ENCODE measurements around the gene APOL2.
"Not testable (repeated sequence)": the region's sequence is repeated elsewhere in the genome, so short reads cannot be mapped to it uniquely, and the experiment has no call there.

APOL2 gene

GRCh38 chr22:36238373-36239149, 766 bp downstream of the APOL2 start:
- no peak for DNase-seq

GRCh38 chr22:36237462-36238372, 1.6 kb downstream of the APOL2 start:
- no peak for DNase-seq

GRCh38 chr22:36236388-36237319, 2.7 kb downstream of the APOL2 start:
- no peak for DNase-seq

GRCh38 chr22:36235585-36235984, 3.7 kb downstream of the APOL2 start:
- DNase-seq: no peak

- DNase-seq: no peak
These were observed 4.4 kb downstream of the APOL2 start for GRCh38 chr22:36234919-36235318.

GRCh38 chr22:36234213-36234612, 5.1 kb downstream of the APOL2 start:
- DNase-seq: no peak

- DNase-seq: no peak
These were observed 5.5 kb downstream of the APOL2 start for GRCh38 chr22:36233796-36234195.

GRCh38 chr22:36232715-36233401, 6.5 kb downstream of the APOL2 start:
- DNase-seq: no peak

GRCh38 chr22:36231051-36231450, 8.3 kb downstream of the APOL2 start:
- not testable (repeated sequence) for DNase-seq

- DNase-seq: not testable (repeated sequence)
These were observed 9.7 kb downstream of the APOL2 start for GRCh38 chr22:36229649-36230048.

GRCh38 chr22:36228944-36229343, 10.4 kb downstream of the APOL2 start:
- no peak for DNase-seq

- not testable (repeated sequence) for DNase-seq
These were observed 11.0 kb downstream of the APOL2 start for GRCh38 chr22:36228369-36228768.

GRCh38 chr22:36227806-36228205, 11.5 kb downstream of the APOL2 start:
- no peak for DNase-seq

- DNase-seq: no peak
These were observed 11.9 kb downstream of the APOL2 start for GRCh38 chr22:36227396-36227795.

- DNase-seq: no peak
These were observed 13.1 kb downstream of the APOL2 start for GRCh38 chr22:36226189-36226588.

- DNase-seq: no peak
These were observed 13.9 kb downstream of the APOL2 start for GRCh38 chr22:36225333-36225922.

- DNase-seq: no peak
These were observed 15.1 kb downstream of the APOL2 start for GRCh38 chr22:36224245-36224644.

GRCh38 chr22:36223504-36223903, 15.8 kb downstream of the APOL2 start:
- no peak for DNase-seq

GRCh38 chr22:36222887-36223450, 16.4 kb downstream of the APOL2 start:
- no peak for DNase-seq

GRCh38 chr22:36221799-36222751, 17.3 kb downstream of the APOL2 start:
- no peak for DNase-seq
